ENCODE measurements around the gene CACUL1.
"Not testable (repeated sequence)": the region's sequence is repeated elsewhere in the genome, so short reads cannot be mapped to it uniquely, and the experiment has no call there.

CACUL1 gene

DNA sequence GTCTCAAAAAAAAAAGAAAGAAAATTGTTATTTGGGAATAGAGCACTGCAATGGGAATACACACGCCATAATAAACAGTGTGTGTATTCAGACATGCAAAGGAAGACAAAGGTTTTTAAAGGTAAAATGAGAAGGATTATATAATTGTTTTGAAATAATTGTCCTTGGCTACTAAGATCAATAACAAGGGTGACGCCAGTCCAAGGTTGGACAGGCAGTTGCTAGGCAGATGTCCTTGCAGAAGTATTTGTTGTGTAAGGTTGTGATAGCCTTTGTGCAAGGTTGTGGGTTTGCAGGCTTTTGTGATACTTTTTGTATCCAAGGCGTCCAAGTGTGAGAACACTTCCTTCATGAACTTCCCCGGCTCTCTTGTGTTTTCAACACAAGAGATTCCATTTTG is 87.0 kb downstream of the CACUL1 start:
- no peak overlapping the region for H3K27ac ChIP-seq
- TF ChIP-seq, protein P1, sequence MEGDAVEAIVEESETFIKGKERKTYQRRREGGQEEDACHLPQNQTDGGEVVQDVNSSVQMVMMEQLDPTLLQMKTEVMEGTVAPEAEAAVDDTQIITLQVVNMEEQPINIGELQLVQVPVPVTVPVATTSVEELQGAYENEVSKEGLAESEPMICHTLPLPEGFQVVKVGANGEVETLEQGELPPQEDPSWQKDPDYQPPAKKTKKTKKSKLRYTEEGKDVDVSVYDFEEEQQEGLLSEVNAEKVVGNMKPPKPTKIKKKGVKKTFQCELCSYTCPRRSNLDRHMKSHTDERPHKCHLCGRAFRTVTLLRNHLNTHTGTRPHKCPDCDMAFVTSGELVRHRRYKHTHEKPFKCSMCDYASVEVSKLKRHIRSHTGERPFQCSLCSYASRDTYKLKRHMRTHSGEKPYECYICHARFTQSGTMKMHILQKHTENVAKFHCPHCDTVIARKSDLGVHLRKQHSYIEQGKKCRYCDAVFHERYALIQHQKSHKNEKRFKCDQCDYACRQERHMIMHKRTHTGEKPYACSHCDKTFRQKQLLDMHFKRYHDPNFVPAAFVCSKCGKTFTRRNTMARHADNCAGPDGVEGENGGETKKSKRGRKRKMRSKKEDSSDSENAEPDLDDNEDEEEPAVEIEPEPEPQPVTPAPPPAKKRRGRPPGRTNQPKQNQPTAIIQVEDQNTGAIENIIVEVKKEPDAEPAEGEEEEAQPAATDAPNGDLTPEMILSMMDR (conservative IDR thresholded peaks at IDR 0.05): no peak

GRCh38 chr10:118666350-118666749 is 88.4 kb downstream of the CACUL1 start:
- H3K27ac ChIP-seq: no peak overlapping the region
- TF ChIP-seq, protein P1 (conservative IDR thresholded peaks at IDR 0.05): no peak

- H3K27ac ChIP-seq: no peak overlapping the region
- TF ChIP-seq, protein P1 (conservative IDR thresholded peaks at IDR 0.05): no peak
Observed at GRCh38 chr10:118664321-118664720, 90.4 kb downstream of the CACUL1 start.

GRCh38 chr10:118663176-118663575 is 91.6 kb downstream of the CACUL1 start:
- TF ChIP-seq, protein P1 (conservative IDR thresholded peaks at IDR 0.05): no peak
- no peak overlapping the region for H3K27ac ChIP-seq

- H3K27ac ChIP-seq: no peak overlapping the region
- TF ChIP-seq, protein P1 (conservative IDR thresholded peaks at IDR 0.05): no peak
Observed at GRCh38 chr10:118662228-118663035, 92.3 kb downstream of the CACUL1 start.

DNA sequence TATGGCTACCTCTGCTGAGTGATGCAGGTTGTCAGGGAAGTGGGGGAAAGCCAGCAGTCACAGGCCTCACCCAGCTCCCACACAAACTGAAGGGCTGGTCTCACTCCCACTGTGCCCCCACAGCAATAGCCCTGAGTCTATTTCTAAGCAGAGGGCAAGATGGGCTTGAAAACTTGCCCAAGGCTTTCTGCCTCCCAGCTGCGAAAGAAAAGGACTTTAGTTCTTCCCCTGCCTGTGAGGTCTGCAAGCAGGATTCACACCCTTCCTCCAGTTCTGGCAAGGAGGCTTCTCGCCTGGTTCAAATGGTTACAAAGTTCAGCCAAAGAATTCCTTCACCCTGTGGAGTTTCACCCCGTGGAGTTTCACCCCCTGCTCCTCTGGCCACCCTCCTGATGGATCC is 96.0 kb downstream of the CACUL1 start:
- TF ChIP-seq, protein P1 (conservative IDR thresholded peaks at IDR 0.05): no peak
- H3K27ac ChIP-seq: no peak overlapping the region

GRCh38 chr10:118658168-118658567 is 96.6 kb downstream of the CACUL1 start:
- not testable (repeated sequence) for H3K27ac ChIP-seq

DNA sequence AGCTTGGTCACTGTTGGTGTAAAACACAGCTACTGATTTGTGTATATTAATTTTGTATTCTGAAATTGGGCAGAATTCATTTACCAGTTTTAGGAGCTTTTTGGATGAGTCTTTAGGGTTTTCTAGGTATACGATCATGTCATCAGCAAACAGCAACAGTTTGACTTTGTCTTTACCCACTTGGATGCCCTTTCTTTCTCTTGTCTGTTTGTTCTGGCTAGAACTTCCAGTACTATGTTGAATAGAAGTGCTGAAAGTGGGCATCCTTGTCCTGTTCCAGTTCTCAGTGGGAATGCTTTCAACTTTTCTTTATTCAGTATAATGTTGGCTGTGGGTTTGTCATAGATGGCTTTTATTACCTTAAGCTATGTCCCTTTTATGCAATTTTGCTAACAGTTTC is 109.5 kb downstream of the CACUL1 start:
- H3K27ac ChIP-seq: not testable (repeated sequence)

Measured in VCaP (cell line).